GM19023 (cell line): ENCODE results near the gene ADA.
A peak's percentile ranks its signal among the peaks of the same experiment; 100 is the strongest.
"Not testable (repeated sequence)": the region's sequence is repeated elsewhere in the genome, so short reads cannot be mapped to it uniquely, and the experiment has no call there.

ENCODE experiments used
- ATAC-seq: cut with Tn5 transposase; IDR thresholded peaks from one replicate; pipeline ENCODE4 v1.9.1; 2021; ENCODE audit warnings: mild to moderate bottlenecking, moderate library complexity; ENCODE audit not compliant: unreplicated experiment

The ADA gene

DNA sequence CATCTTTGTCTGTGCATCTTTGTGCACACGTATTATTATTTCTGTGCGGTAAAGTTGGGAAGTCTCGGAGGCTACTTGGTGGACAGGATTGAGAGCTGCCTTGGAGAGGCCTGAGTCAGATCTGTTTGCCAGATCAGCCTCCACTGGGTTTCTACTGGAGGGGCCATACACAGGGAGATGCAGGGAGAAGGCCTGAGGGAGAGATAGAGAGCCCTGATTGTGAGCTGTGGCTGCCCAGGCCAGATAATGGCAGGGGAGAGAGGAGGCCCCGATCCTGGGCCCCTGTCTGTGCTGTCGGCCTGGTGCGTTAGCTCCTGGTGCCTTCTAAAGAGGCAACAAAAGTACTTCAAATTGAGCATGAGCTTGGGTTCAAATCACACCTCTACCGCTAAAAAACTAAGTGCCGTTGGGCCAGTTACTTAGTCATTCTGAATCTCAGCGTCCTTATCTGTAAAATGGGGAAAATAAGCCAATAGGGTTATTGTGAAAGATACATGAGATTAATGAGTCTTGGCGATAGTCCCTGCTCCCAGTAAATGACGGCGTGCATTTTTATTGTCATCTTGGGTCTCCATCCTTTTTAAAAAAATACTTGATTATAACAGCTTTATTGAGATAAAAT lies 27.6 kb upstream of the ADA start:
- ATAC-seq = no peak

DNA sequence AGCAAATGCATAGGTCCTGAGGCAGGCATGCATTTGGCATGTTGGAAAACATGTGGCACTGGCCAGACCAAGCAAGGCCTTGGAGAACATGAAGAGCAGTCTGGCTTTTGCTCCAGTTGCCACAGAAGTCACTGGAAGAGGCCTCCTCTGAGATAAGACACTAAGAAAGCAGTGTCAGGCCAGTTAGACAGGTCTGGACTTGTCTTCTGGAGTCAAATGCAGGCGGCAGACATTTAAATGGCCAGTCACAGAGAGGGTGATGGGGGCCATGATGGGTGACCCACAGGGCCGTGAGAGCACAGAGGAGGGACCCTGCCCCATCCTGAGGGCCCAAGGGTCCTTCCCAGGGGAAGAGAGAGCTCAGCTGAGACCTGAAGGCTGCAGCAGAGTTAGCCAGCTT lies 26.7 kb upstream of the ADA start:
- no peak for ATAC-seq

DNA sequence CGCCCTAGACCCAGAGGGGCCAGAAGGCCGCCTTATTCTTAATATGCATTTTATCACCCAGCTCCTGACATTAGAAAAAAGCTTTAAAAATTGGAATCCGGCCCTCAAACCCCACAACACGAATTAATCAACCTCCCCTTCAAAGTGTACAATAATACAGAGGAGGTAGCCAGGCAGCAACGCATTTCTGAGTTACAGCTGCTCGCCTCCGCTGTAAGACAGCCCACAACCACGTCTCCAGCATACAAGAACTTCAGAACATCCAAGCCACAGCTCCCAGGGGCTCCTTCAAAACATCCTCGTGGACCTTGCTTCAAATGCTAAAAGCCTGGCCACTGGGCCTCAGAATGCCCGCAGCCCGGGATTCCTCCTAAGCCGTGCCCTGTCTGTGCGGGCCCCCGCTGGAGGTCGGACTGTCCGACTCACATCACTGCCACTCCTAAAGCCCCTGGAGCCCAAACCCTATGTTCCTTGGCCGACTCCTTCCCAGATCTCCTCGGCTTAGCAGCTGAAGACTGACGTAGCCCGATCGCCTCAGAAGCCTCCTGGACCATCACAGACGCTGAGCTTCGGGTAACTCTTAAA lies 20.9 kb upstream of the ADA start:
- not testable (repeated sequence) for ATAC-seq

DNA sequence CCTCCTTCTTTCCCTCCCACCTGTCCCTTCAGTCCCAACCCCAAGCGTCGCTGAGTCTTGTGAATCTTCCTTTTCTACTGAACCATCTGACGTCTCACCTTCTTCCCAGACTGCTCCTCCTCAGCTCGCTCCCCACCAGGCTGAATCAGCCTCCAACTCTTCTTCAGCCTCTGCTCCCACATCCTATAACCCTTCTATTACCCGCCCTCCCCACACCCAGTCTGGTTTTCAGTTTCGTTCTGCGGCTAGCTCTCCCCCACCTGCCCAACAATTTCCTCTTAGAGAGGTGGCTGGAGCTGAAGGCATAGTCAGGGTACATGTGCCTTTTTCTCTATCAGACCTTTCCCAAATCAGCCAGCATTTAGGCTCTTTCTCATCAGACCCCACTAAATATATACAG lies 20.0 kb upstream of the ADA start:
- ATAC-seq = not testable (repeated sequence)

DNA sequence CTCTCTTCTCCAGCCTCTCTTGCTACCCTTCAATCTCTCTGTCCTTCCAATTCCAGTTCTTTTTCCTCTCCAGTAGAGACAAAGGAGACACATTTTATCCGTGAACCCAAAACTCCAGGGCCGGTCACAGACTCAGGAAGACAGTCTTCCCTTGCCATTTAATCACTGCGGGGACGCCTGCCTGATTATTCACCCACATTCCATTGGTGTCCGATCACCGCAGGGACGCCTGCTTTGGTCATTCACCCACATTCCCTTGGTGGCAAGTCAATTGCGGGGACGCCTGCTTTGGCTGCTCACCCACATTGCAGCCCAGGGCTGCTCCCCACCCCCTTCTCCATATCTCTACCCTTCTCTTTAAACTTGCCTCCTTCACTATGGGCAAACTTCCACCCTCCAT lies 19.4 kb upstream of the ADA start:
- ATAC-seq = not testable (repeated sequence)

DNA sequence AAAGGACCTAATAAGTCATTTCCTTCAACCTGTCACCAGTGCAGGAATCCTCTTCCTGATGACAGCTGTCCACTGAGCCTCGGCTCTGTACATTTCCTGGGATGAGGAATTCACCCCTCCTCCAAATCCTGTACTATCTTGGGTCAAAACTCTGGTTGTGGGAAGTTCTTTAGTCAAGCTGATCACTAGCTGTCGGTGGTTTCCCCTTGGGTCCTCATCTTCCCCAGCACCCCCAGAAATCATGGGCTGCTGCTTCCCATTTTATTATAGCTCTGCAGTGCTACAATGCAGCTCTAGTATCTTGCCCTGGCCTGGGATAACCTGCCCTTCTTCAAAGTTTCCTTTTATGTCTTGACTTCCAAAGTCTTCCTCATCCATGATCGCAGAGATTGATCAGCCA lies 14.6 kb upstream of the ADA start:
- no peak for ATAC-seq

DNA sequence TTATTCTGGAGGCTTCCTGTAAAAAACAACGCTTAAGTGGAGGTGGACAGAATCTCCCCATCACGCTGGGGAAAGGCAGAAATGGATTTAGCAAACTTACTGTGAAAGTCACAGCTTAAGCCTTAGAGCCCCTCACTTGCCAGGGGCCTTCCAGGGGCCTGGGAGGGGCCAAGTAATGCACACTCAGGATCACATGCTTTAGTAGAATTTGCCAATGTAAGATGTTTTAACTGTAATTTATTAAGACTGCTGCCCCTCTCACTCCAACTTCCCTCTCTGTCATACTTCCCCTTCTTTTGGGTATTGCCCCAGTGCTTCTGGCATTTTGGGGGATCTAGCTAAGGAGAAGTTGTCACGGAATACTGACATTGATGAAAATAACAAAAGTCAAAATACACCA lies 12.6 kb upstream of the ADA start:
- ATAC-seq = no peak

DNA sequence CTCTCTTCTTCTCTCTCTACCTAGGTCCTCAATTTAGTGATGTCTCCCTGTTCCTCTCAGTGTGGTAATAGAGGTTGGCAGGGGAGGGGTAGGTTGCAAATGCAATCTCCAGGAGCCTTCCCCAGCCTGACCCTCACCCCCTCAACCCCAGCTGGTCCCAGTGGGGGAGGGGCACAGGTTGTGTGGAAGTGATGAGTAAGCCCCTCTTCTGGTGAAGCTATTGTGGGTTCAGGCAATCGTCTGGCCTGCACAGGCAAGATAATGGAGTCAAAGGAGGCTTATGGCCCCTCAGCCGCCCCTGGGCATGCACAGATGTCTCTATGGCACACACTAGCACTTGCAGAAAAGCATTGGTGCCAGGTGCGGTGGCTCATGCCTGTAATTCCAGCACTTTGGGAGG lies 10.8 kb upstream of the ADA start:
- no peak for ATAC-seq

DNA sequence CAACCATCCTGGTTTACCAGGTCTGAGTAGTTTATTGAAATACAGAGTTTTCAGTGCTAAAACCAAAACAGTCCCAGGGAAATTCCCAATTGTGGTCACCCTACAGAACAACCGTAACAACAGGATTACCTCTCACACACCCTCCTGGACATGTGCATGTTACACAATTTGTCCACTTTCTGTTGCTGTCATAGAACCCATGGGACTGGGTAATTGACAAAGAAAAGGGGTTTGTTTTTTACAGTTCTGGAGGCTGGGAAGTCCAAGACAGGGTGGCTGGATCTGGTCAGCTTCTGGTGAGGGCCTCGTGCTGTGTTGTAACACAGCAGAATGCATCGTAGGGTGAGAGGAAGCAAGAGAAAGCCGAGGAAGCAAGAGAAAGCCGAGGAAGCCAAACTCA lies 9.1 kb upstream of the ADA start:
- ATAC-seq = no peak

DNA sequence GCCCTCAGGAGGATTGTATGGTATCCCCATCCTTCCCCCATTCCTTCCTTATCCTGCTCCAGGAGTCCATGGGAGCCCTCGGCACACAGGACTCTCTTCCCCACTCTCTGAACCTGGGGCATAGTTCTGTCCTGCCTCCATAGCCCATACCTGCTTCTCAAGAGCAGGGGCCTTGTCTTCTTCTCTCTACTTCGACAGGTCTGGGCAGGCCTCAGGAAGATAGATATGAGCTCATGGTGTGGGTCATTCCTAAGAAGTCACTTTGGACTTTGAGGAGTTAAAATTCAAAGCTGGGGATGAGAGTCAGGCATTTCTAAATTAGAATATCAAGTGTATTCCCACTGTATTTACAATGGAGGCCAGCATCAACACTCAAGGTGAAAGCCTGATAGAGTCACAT lies 8.4 kb upstream of the ADA start:
- ATAC-seq = no peak

DNA sequence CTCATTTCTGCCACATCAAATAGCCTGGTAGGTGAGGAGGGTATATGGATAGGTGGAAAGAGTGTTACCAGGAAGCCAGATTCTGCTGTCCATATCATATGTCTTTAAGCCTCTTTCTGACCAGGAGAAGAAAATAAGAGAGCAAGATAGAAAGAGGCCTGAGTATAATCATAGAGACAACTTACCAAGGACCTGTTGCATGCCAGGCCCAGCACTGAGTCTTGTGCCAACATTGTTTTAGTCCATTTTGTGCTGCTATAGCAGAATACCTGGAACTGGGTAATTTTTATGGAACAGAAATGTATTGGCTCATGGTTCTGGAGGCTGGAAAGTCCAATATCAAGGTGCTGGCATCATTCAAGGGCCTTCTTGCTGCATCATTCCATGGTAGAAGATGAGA lies 7.3 kb upstream of the ADA start:
- no peak for ATAC-seq

DNA sequence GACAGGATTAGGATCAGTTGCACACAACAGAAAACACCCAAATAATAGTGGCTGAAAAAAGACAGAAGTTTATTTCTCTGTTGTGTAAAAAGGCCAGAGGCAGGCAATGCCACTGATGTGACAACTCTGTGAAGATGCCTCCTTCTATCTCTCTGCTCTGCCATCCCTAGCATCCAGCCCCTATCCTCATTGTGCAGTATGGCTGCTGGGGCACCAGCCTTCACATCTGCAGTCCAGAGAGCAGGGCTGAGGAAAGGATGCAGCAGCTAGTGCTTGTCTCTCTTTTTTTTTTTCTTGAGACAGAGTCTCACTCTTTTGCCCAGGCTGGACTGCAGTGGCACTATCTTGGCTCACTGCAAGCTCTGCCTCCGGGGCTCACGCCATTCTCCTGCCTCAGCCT lies 6.4 kb upstream of the ADA start:
- ATAC-seq = no peak

DNA sequence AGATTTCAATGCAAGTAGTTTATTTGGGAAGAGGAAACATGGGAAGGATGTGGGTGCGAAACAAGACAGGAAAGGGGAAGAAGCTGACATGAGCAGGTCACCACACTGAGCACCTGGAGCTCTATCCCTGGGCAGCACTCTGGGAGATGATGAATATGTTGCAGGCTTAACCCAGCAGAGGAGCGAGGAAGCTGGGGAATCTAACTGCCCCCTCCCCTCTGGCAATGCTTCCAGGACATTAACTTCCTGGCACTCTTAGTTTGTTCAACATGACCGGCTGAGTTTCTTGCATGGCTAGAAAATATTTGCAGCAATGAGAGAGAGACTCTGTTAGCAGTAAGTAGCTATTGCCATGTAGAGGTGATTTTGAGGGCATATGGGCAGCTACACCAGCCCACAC lies 4.9 kb upstream of the ADA start:
- ATAC-seq = no peak

DNA sequence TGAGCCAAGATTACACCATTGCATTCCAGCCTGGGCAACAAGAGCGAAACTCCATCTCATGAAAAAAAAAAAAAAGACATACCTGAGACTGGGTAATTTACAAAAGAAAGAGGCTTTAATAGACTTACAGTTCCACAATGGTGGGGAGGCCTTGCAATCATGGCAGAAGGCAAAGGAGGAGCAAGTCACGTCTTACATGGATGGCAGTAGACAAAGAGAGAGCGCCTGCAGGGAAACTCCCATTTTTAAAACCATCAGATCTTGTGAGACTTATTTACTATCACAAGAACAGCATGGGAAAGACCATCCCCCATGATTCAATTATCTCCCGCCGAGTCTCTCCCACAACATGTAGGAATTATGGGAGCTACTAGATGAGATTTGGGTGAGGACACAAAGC lies 2.7 kb upstream of the ADA start:
- not testable (repeated sequence) for ATAC-seq

DNA sequence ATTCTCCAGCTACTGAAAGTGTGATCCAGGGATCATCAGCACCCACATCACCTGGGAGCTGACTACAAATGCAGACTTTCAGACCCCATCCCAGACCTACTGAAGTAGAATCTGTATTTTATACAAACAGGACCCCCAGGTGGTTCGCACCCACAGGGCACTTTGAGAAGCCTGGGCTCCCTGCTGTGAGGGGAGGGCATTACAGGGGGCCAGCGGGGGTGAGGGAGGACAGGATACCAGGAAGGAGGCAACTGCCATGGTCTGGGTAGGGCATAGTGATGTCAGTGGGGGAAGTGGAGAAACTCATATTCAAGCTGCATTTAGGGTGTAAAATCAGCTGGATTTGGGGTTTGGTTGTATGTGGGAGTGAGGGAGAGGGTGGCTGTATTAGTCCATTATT lies 2.0 kb upstream of the ADA start:
- ATAC-seq = no peak

DNA sequence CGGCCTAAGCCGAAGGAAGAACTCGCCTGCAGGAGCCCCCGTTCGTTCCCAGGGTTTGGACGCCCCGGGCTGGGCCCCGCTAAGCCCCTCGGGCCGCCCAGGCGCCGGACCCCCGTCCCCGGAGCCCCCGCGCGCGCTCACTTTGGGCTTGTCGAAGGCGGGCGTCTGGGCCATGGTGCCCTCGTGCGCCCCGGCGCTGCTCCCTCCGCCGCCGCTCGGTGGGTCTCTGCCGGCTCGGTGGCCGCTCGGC lies 140 bp downstream of the ADA start:
- ATAC-seq = no peak

DNA sequence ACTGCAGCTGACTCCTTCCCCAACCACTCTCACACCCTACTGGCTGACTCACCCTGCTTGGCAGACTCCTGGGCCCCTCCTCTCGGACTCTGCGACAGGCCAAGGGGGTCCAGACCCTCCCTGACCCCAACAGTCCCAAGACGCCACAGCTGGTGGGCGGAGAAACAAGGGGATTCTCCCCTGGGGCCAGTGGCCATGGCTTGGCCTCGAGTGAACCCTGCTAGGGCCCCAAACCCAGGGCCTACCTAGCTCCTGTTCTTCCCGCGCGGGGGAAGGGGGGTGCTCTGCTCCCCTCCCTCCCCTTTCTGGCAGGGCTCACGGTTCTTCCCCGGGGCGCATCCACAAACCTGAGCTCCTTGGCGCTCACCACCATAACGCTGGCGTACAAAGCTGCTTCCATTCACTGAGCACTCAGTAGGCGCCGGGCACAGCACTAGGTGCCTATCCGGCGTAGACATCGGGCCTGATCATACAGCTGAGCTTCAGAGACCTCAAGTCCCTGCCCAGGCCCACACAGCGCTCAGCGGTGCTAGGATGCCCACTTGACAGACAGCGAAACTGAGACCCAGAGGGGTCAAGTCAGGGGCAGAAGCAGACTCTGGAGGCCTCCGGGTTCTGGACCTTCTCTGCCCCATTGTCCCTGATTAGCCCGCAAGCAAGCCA lies 597 bp downstream of the ADA start:
- no peak for ATAC-seq

DNA sequence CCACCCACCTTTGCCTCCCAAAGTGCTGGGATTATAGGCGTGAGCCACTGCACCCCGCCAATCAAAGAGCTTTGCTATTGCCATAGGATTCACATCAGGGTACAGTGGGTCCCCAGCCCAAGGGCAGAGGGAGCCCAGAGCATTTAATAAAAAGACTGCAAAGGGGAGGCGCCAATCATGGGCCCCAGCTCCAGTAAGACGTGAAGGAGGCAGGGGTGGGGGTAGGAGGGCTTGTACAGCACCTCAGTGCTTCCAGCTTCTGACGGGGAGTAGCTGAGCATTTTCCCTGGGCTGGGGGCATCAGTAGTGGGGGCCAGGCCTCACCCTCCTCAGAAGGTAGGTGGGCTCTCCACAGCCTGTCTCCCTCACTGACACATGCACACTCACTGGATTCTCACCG lies 1.5 kb downstream of the ADA start:
- ATAC-seq = no peak

DNA sequence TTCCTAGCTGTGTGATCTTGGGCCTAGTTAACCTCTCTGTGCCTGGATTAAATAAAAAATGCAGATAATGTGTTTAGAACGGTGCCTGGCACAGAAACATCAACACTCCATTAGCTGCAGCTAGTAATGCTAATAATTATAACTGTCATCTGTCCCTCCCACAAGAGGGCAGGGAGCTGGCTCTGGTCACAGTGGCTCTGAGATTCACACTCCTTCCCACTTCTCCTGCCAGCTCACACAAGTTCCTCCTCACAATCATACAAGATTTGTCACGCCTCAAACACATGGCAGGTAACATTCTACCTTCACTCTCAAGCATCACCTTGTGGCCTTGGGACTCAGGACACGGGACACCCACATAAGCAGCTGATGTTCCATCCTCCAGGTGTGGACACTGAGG lies 2.4 kb downstream of the ADA start:
- ATAC-seq = no peak

DNA sequence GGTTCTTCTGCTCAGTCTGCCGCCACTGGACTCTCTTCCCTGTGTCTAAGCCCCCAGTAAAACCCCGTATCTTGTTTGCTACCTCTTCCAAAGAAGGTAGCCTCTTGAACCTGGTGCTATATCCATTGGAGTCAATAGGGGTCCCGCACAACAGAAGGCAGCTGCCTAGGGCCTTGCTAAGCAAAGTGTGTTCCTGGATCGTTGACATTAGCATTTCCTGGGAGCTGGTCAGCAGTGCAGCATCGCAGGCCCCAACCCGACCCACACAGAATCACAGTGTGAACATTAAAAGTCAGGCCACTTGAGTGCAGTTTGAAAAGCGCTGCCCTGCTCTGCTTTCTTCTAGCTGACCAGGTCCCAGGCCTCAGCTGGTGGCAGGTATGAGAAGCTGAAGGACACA lies 2.9 kb downstream of the ADA start:
- ATAC-seq = no peak

DNA sequence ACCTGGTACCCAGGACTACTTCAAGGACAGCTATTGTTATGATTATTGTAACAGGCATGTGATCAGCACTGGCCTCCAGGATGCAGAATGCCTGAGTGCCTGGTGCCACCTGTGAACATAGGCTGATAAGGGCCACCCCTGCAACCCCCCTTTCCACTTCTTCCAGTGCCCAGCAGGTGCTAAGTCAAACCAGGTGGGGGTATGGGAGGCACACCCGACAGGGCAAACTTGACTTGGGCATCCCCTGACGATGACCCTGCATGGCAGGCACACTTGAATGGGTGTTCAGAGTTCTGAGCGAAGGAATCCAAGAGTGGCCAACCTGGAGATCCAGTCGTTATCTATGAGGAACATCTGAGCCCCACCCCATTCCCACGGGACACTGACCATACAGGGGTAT lies 3.4 kb downstream of the ADA start:
- ATAC-seq = no peak

DNA sequence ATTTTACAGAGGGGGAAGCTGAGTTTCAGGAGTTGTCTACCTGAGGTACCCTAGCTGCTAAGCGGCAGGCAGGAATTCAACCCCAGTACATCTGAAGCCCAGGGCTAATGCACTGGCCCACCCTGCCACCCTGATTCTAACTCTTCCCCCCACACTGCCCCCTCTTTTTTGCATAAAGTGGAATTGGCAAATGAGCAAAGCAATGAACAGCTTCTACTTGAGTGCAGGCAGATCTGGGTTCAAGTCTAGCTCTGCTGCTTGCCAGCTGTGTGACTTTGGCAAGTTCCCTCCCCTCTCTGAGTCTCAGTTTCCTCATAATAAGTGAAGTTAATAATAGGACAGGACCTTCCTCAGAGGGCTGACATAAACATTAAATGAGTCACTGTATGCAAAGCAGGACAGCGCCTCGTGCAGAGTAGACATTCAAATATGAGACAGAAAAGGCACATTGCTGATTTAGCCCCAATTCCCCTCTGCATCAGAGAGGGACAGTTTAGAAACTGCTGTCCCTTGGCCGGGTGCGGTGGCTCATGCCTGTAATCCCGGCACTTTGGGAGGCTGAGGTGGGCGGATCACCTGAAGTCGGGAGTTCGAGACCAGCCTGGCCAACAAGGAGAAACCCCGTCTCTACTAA lies 4.7 kb downstream of the ADA start:
- ATAC-seq = peak; percentile 45
